ENCODE measurements around the gene CAMK4. TPM values are rescaled to one million over a fixed set of nuclear protein-coding genes. Genes with fewer than 3 reads are reported as not detected.
A peak's percentile ranks its signal among the peaks of the same experiment; 100 is the strongest.

The CAMK4 gene
- total RNA-seq, 1 donor, result 1.3 TPM

GRCh38 chr5:111366388-111366787, 142.2 kb downstream of the CAMK4 start:
- no peak for TF ChIP-seq CTCF (IDR thresholded peaks at IDR 0.05; ENCODE audit: insufficient read depth, low read depth, low read length)
- DNase-seq (ENCODE audit: low read depth), result peak; percentile 33
- no peak overlapping the region for H3K4me3 ChIP-seq (ENCODE audit: low read depth, low read length)

DNA sequence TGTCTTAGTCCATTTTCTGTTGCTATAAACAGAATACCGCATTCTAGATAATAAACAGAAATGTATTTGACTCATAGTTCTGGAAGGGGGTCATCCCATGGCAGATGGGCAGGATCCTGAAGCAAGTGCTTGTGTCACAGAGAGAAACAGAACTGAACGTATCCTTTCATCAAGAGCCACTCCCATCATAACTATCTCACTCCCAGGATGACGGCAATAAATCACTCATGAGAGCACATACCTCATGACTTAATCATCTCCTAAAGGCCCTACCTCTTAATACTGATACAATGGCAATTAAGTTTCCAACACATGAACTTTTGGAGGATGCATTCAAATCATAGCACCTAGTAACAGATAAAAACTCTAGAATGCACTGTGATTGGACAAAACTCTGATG, 142.9 kb downstream of the CAMK4 start:
- no peak overlapping the region for H3K4me3 ChIP-seq (ENCODE audit: low read depth, low read length)
- peak; percentile 33 for DNase-seq (ENCODE audit: low read depth)
- no peak for TF ChIP-seq CTCF (IDR thresholded peaks at IDR 0.05; ENCODE audit: insufficient read depth, low read depth, low read length)

DNA sequence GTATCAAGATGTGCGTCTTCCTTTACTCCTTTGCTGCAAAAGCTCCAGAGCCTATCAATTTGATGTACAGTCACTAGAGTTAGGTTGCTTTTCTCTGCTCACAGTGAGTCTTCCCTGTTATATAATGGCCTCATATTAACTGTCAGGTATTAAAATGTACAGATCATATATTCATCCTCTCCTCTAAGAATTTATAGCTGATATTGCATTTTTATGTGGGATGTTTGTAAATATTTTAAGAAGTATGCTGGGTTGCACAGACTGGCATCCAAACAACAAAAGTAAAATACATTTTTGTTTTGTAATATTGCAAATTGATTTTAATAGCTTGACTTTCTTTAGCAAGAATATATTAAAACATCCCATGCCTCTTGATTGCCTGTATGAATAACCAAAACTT, 148.6 kb downstream of the CAMK4 start:
- no peak for TF ChIP-seq CTCF (IDR thresholded peaks at IDR 0.05; ENCODE audit: insufficient read depth, low read depth, low read length)
- H3K4me3 ChIP-seq (ENCODE audit: low read depth, low read length), result no peak overlapping the region
- DNase-seq (ENCODE audit: low read depth), result no peak

GRCh38 chr5:111374380-111374779, 150.2 kb downstream of the CAMK4 start:
- DNase-seq (ENCODE audit: low read depth), result no peak
- TF ChIP-seq CTCF (IDR thresholded peaks at IDR 0.05; ENCODE audit: insufficient read depth, low read depth, low read length), result no peak
- H3K4me3 ChIP-seq (ENCODE audit: low read depth, low read length), result no peak overlapping the region

GRCh38 chr5:111375645-111376044, 151.5 kb downstream of the CAMK4 start:
- no peak overlapping the region for H3K4me3 ChIP-seq (ENCODE audit: low read depth, low read length)
- no peak for DNase-seq (ENCODE audit: low read depth)
- TF ChIP-seq CTCF (IDR thresholded peaks at IDR 0.05; ENCODE audit: insufficient read depth, low read depth, low read length), result no peak

GRCh38 chr5:111377306-111377705, 153.1 kb downstream of the CAMK4 start:
- no peak for DNase-seq (ENCODE audit: low read depth)
- TF ChIP-seq CTCF (IDR thresholded peaks at IDR 0.05; ENCODE audit: insufficient read depth, low read depth, low read length), result no peak
- H3K4me3 ChIP-seq (ENCODE audit: low read depth, low read length), result no peak overlapping the region

DNA sequence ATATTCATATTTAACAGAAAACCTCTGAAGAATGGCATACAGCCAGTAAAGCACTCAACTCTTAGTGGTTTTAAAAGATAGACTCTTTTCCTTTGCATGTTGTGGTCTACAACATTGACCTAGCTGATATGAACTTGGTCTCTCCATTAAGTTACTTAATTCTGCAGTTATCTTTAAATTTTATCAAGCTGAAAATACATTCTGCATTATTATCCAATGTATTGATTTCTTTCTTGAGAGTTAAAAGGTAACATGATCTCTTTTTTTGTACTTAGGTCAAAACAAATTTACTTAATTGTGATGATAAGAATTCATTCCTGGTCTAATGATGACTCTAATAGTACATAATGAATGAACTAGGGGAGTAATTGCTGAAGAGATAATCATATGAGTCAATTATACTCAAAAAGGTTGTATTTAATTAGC, 155.2 kb downstream of the CAMK4 start:
- TF ChIP-seq CTCF (IDR thresholded peaks at IDR 0.05; ENCODE audit: insufficient read depth, low read depth, low read length), result no peak
- DNase-seq (ENCODE audit: low read depth), result no peak
- H3K4me3 ChIP-seq (ENCODE audit: low read depth, low read length), result no peak overlapping the region

Measured in fibroblast of villous mesenchyme (primary cell).